NCI-H1417 treated with DMSO at 0.1 percent for 48 hours (cell line): ENCODE data around the gene PRKAG2.

Experiments used
- DNase-seq: peaks from one replicate; lab custom pipeline; 2025; lab: John Stamatoyannopoulos, UW

The PRKAG2 gene

GRCh38 chr7:151900986-151901621 lies 24.2 kb upstream of the PRKAG2 start:
- no peak for DNase-seq

GRCh38 chr7:151900591-151900985 lies 23.7 kb upstream of the PRKAG2 start:
- no peak for DNase-seq

GRCh38 chr7:151899513-151900360 lies 22.8 kb upstream of the PRKAG2 start:
- DNase-seq: no peak

- no peak for DNase-seq
Observed at GRCh38 chr7:151897951-151898686, 21.2 kb upstream of the PRKAG2 start.

GRCh38 chr7:151897161-151897731 lies 20.3 kb upstream of the PRKAG2 start:
- DNase-seq: no peak

- DNase-seq: no peak
Observed at GRCh38 chr7:151896486-151896885, 19.6 kb upstream of the PRKAG2 start.

GRCh38 chr7:151896086-151896485 lies 19.2 kb upstream of the PRKAG2 start:
- no peak for DNase-seq

- no peak for DNase-seq
Observed at GRCh38 chr7:151895631-151896031, 18.7 kb upstream of the PRKAG2 start.

- DNase-seq: no peak
Observed at GRCh38 chr7:151895008-151895630, 18.2 kb upstream of the PRKAG2 start.

GRCh38 chr7:151894111-151895007 lies 17.4 kb upstream of the PRKAG2 start:
- no peak for DNase-seq

GRCh38 chr7:151893405-151893923 lies 16.5 kb upstream of the PRKAG2 start:
- no peak for DNase-seq

- DNase-seq: no peak
Observed at GRCh38 chr7:151891753-151892152, 14.8 kb upstream of the PRKAG2 start.

- DNase-seq: no peak
Observed at GRCh38 chr7:151891182-151891581, 14.3 kb upstream of the PRKAG2 start.

- no peak for DNase-seq
Observed at GRCh38 chr7:151890355-151891004, 13.6 kb upstream of the PRKAG2 start.

- no peak for DNase-seq
Observed at GRCh38 chr7:151889406-151890354, 12.8 kb upstream of the PRKAG2 start.

GRCh38 chr7:151888079-151889067 lies 11.5 kb upstream of the PRKAG2 start:
- no peak for DNase-seq

GRCh38 chr7:151886783-151887182 lies 9.9 kb upstream of the PRKAG2 start:
- DNase-seq: no peak

- no peak for DNase-seq
Observed at GRCh38 chr7:151885202-151885580, 8.3 kb upstream of the PRKAG2 start.
